Liver (tissue), 9 donors: ENCODE measurements around the gene CNTN5. TPM values are rescaled to one million over a fixed set of nuclear protein-coding genes. Genes with fewer than 3 reads are reported as not detected.

Experiments used
- DNase-seq: peaks from one replicate; pipeline ENCODE4 v3.0.0-alpha.2; 2017; ENCODE audit warnings: low spot score
- H3K27ac ChIP-seq, 2 donors: one replicate each; pipeline ENCODE4 v1.7.0; 2013; ENCODE audit warnings: inconsistent platforms in 2 of 2, low read length in 2 of 2, control low read depth in 1 of 2, low read depth in 1 of 2, mild to moderate bottlenecking in 1 of 2
- H3K27me3 ChIP-seq, 4 donors: one replicate each; pipeline versions ENCODE4 v1.6.1 to v1.7.0; 2013; ENCODE audit warnings: low read length in 3 of 4, inconsistent platforms in 1 of 4, mild to moderate bottlenecking in 1 of 4, moderate library complexity in 1 of 4; ENCODE audit not compliant: control insufficient read depth in 4 of 4, insufficient read depth in 4 of 4
- H3K36me3 ChIP-seq, 4 donors: one replicate each; pipeline versions ENCODE4 v1.6.1 to v1.7.0; 2013; ENCODE audit warnings: low read length in 3 of 4, mild to moderate bottlenecking in 3 of 4, low read depth in 1 of 4, moderate library complexity in 1 of 4; ENCODE audit not compliant: control insufficient read depth in 4 of 4, insufficient read depth in 3 of 4
- H3K4me1 ChIP-seq, 4 donors: one replicate each; pipeline versions ENCODE4 v1.6.1 to v1.7.0; 2013; ENCODE audit warnings: low read length in 3 of 4, mild to moderate bottlenecking in 3 of 4, moderate library complexity in 1 of 4; ENCODE audit not compliant: control insufficient read depth in 4 of 4, insufficient read depth in 4 of 4
- H3K4me3 ChIP-seq, 3 donors: one replicate each; pipeline versions ENCODE4 v1.6.1 to v1.7.0; 2013; ENCODE audit warnings: low read length in 3 of 3, control low read depth in 1 of 3, low read depth in 1 of 3, mild to moderate bottlenecking in 1 of 3
- H3K9ac ChIP-seq, 2 donors: one replicate each; pipeline ENCODE4 v1.7.0; 2013; ENCODE audit warnings: low read length in 2 of 2, mild to moderate bottlenecking in 2 of 2, moderate library complexity in 2 of 2, control low read depth in 1 of 2, low read depth in 1 of 2
- H3K9me3 ChIP-seq, 4 donors: one replicate each; pipeline versions ENCODE4 v1.6.1 to v1.7.0; 2013; ENCODE audit warnings: low read length in 3 of 4; ENCODE audit not compliant: control insufficient read depth in 4 of 4
- EGR1 ChIP-seq, 2 donors: IDR thresholded peaks; 2 replicates each; pipeline ENCODE4 v1.6.1; 2016 to 2018; ENCODE audit warnings: antibody characterized with exemption in 2 of 2, low read depth in 2 of 2
- FOXA1 ChIP-seq: IDR thresholded peaks from 2 replicates; pipeline ENCODE4 v1.6.1; 2016; ENCODE audit warnings: antibody characterized with exemption
- FOXA2 ChIP-seq: IDR thresholded peaks from 2 replicates; pipeline ENCODE4 v1.6.1; 2016; ENCODE audit warnings: antibody characterized with exemption
- HNF4A ChIP-seq, 2 donors: conservative IDR thresholded peaks; 2 replicates each; pipeline ENCODE4 v1.6.1; 2016; ENCODE audit warnings: antibody characterized with exemption in 2 of 2, mild to moderate bottlenecking in 2 of 2
- JUND ChIP-seq, 2 donors: IDR thresholded peaks; 2 replicates each; pipeline ENCODE4 v1.6.1; 2016; ENCODE audit warnings: antibody characterized with exemption in 2 of 2
- MAX ChIP-seq: IDR thresholded peaks from 2 replicates; pipeline ENCODE4 v1.6.1; 2016; ENCODE audit warnings: antibody characterized with exemption
- NR2F2 ChIP-seq: IDR thresholded peaks from 2 replicates; pipeline ENCODE4 v1.6.1; 2016; ENCODE audit warnings: antibody characterized with exemption
- RAD21 ChIP-seq, 2 donors: IDR thresholded peaks; 2 replicates each; pipeline ENCODE4 v1.6.1; 2016; ENCODE audit warnings: antibody characterized with exemption in 2 of 2, mild to moderate bottlenecking in 2 of 2
- SP1 ChIP-seq: IDR thresholded peaks from 2 replicates; pipeline ENCODE4 v1.6.1; 2018; ENCODE audit warnings: antibody characterized with exemption, mild to moderate bottlenecking
- TAF1 ChIP-seq: conservative IDR thresholded peaks from 2 replicates; pipeline ENCODE4 v1.6.1; 2016; ENCODE audit warnings: antibody characterized with exemption, mild to moderate bottlenecking
- YY1 ChIP-seq: IDR thresholded peaks from 2 replicates; pipeline ENCODE4 v1.6.1; 2016; ENCODE audit warnings: antibody characterized with exemption, mild to moderate bottlenecking
- WGBS: extraction: QIAGEN DNeasy Blood & Tissue Kit; methylation state at CpG from one replicate; pipeline ENCODE4 v1.1.7; 2013; 5-methylcytosine and 5-hydroxymethylcytosine counted together
- polyA plus RNA-seq, 2 donors: library from polyadenylated mRNA; stranded (reverse) in 1 of 2; unstranded in 1 of 2; fragments of 200-250 nt in 1 of 2; fragments of >200 nt in 1 of 2; fragmentation: Nextera tagmentation in 1 of 2; extraction: Ambion mirVana in 1 of 2; gene quantifications; one replicate each; pipeline versions ENCODE4 v1.2.1 to v1.2.3, GENCODE V29; 2013 to 2015
- total RNA-seq, 2 donors: library from RNA; depleted of rRNA; stranded (reverse); fragments of >200 nt; gene quantifications; one replicate each; pipeline ENCODE4 v1.2.3, GENCODE V29; 2014
- TF ChIP-seq, protein P1 (sequence below): fragments of 150-350 bp; IDR thresholded peaks from 2 replicates; pipeline ENCODE4 v1.5.1; 2017; ENCODE audit warnings: improper control_type of control experiment, low read depth, low read length; ENCODE audit not compliant: missing input control
- TF ChIP-seq, protein P2 (sequence below): IDR thresholded peaks from 2 replicates; pipeline ENCODE4 v1.6.1; 2016; ENCODE audit warnings: antibody characterized with exemption, mild to moderate bottlenecking
- donor health status: healthy.
- donor health status: healthy.
- donor health status: healthy.
- donor health status: healthy.
- donor health status: healthy.

CNTN5 gene
- total and polyA plus RNA-seq, 4 donors = 0.01 to 0.08 (median 0.04) TPM

- TF ChIP-seq RAD21 (IDR thresholded peaks at IDR 0.05) = no peak
- TF ChIP-seq FOXA2 = no peak
- no peak for DNase-seq
- Histone ChIP-seq H3K27me3 (no peaks in the 10 kb centered on the region), H3K4me1 (no peaks in the 10 kb centered on the region), H3K9ac (no peak overlapping the region), H3K9me3 (no peaks in the 10 kb centered on the region), H3K4me3 (no peak overlapping the region), H3K27ac (no peak overlapping the region), H3K36me3 (no peaks in the 10 kb centered on the region)
Measured at GRCh38 chr11:100367892-100368291, 1347.1 kb downstream of the CNTN5 start.

DNA sequence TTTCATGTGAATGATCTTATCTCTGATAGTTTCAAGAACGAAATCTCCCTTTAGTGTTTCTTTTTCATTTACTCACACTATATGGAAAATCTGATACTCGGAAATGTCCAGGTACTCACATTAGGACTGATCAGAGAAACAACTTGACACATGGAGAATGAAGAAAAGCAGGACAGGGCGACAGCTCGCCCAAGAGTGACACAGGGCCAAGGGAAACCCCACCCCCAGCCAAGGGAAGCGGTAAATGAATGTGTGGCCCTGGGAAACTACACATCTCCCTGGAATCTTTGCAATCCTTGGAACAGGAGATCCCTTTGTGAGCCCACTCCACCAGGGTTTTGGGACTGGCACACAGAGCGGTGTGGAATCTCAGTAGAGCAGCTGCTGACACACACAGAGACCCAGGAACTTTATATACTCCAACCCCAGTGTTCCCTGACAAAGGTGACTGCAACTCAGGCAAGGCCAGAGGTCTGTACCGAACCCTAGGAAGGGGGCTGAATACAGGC is 1362.7 kb downstream of the CNTN5 start:
- no peaks in the 10 kb centered on the region for H3K9me3 ChIP-seq
- H3K9ac ChIP-seq = no peak overlapping the region
- no peaks in the 10 kb centered on the region for H3K36me3 ChIP-seq
- DNase-seq = no peak
- H3K4me3 ChIP-seq = no peak overlapping the region
- TF ChIP-seq NR2F2 (no peak), MAX (no peak)
- TF ChIP-seq, protein P1, sequence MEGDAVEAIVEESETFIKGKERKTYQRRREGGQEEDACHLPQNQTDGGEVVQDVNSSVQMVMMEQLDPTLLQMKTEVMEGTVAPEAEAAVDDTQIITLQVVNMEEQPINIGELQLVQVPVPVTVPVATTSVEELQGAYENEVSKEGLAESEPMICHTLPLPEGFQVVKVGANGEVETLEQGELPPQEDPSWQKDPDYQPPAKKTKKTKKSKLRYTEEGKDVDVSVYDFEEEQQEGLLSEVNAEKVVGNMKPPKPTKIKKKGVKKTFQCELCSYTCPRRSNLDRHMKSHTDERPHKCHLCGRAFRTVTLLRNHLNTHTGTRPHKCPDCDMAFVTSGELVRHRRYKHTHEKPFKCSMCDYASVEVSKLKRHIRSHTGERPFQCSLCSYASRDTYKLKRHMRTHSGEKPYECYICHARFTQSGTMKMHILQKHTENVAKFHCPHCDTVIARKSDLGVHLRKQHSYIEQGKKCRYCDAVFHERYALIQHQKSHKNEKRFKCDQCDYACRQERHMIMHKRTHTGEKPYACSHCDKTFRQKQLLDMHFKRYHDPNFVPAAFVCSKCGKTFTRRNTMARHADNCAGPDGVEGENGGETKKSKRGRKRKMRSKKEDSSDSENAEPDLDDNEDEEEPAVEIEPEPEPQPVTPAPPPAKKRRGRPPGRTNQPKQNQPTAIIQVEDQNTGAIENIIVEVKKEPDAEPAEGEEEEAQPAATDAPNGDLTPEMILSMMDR = no peak
- H3K27ac ChIP-seq = no peak overlapping the region
- WGBS = 61% methylated on average over 7 of the region's 7 CpGs
- H3K27me3 ChIP-seq = no peaks in the 10 kb centered on the region
- no peaks in the 10 kb centered on the region for H3K4me1 ChIP-seq

GRCh38 chr11:100396266-100396665 is 1375.5 kb downstream of the CNTN5 start:
- H3K27ac ChIP-seq = no peak overlapping the region
- H3K36me3 ChIP-seq = no peaks in the 10 kb centered on the region
- DNase-seq = no peak
- H3K27me3 ChIP-seq = peaks cover 0 to 2% (median 0%) of the 10 kb centered on the region in 4 donors
- H3K4me3 ChIP-seq = no peak overlapping the region
- H3K9ac ChIP-seq = no peak overlapping the region
- no peaks in the 10 kb centered on the region for H3K9me3 ChIP-seq
- TF ChIP-seq, protein P2, sequence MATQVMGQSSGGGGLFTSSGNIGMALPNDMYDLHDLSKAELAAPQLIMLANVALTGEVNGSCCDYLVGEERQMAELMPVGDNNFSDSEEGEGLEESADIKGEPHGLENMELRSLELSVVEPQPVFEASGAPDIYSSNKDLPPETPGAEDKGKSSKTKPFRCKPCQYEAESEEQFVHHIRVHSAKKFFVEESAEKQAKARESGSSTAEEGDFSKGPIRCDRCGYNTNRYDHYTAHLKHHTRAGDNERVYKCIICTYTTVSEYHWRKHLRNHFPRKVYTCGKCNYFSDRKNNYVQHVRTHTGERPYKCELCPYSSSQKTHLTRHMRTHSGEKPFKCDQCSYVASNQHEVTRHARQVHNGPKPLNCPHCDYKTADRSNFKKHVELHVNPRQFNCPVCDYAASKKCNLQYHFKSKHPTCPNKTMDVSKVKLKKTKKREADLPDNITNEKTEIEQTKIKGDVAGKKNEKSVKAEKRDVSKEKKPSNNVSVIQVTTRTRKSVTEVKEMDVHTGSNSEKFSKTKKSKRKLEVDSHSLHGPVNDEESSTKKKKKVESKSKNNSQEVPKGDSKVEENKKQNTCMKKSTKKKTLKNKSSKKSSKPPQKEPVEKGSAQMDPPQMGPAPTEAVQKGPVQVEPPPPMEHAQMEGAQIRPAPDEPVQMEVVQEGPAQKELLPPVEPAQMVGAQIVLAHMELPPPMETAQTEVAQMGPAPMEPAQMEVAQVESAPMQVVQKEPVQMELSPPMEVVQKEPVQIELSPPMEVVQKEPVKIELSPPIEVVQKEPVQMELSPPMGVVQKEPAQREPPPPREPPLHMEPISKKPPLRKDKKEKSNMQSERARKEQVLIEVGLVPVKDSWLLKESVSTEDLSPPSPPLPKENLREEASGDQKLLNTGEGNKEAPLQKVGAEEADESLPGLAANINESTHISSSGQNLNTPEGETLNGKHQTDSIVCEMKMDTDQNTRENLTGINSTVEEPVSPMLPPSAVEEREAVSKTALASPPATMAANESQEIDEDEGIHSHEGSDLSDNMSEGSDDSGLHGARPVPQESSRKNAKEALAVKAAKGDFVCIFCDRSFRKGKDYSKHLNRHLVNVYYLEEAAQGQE = no peak
- TF ChIP-seq HNF4A (conservative IDR thresholded peaks at IDR 0.05) = no peak
- no peak for TF ChIP-seq FOXA2
- TF ChIP-seq FOXA1 = no peak
- TF ChIP-seq TAF1 = no peak
- TF ChIP-seq JUND (IDR thresholded peaks at IDR 0.05) = no peak
- no peak for TF ChIP-seq SP1
- no peak for TF ChIP-seq YY1
- no peak for TF ChIP-seq EGR1 (IDR thresholded peaks at IDR 0.05; ENCODE audit: low read depth in 2 of 2)
- 64% methylated on average over 3 of the region's 3 CpGs for WGBS
- no peaks in the 10 kb centered on the region for H3K4me1 ChIP-seq
